MM.1S (cell line): Measurements from ENCODE around the gene NRG3.

Experiments used
- DNase-seq: peaks from one replicate; pipeline ENCODE4 v3.0.0-alpha.2; 2015
- H2AFZ ChIP-seq: fragments of 300-600 bp; sonication (generic); 2 replicates; pipeline ENCODE4 v1.6.0; 2016; ENCODE audit warnings: antibody characterized with exemption, low read length
- H3F3A ChIP-seq: fragments of 300-600 bp; sonication (generic); 2 replicates; pipeline ENCODE4 v1.6.1; 2016; ENCODE audit warnings: mild to moderate bottlenecking, antibody characterized with exemption, low read length, moderate library complexity, mixed read lengths; ENCODE audit not compliant: insufficient read depth
- H3K27ac ChIP-seq: fragments of 300-600 bp; sonication (generic); 2 replicates; pipeline ENCODE4 v1.5.1; 2016; ENCODE audit warnings: mild to moderate bottlenecking, low read length
- H3K27me3 ChIP-seq: fragments of 300-600 bp; sonication (generic); replicated peaks from 2 replicates; pipeline ENCODE4 v1.6.0; 2016; ENCODE audit warnings: low read length; ENCODE audit not compliant: insufficient read depth
- H3K36me3 ChIP-seq: fragments of 300-600 bp; sonication (generic); replicated peaks from 2 replicates; pipeline ENCODE4 v1.6.1; 2016; ENCODE audit warnings: mild to moderate bottlenecking, low read length, mixed read lengths; ENCODE audit not compliant: insufficient read depth
- H3K4me1 ChIP-seq: fragments of 300-600 bp; sonication (generic); 2 replicates; pipeline ENCODE4 v1.6.1; 2016; ENCODE audit warnings: low read length, mixed read lengths
- H3K4me2 ChIP-seq: fragments of 300-600 bp; sonication (generic); 2 replicates; pipeline ENCODE4 v1.6.0; 2016; ENCODE audit warnings: low read depth, low read length
- H3K4me3 ChIP-seq: fragments of 300-600 bp; sonication (generic); 2 replicates; pipeline ENCODE4 v1.5.1; 2016; ENCODE audit warnings: low read length, mixed read lengths
- H3K79me2 ChIP-seq: fragments of 300-600 bp; sonication (generic); 2 replicates; pipeline ENCODE4 v1.6.1; 2016; ENCODE audit warnings: mixed run types, low read length, mixed read lengths
- H3K9ac ChIP-seq: fragments of 300-600 bp; sonication (generic); 2 replicates; pipeline ENCODE4 v1.6.1; 2016; ENCODE audit warnings: low read length, mixed read lengths
- H3K9me2 ChIP-seq: fragments of 300-600 bp; sonication (generic); replicated peaks from 2 replicates; pipeline ENCODE4 v1.6.1; 2016; ENCODE audit warnings: mild to moderate bottlenecking, low read length, mixed read lengths; ENCODE audit not compliant: insufficient read depth
- H3K9me3 ChIP-seq: fragments of 300-600 bp; sonication (generic); replicated peaks from 2 replicates; pipeline ENCODE4 v1.6.1; 2016; ENCODE audit warnings: mild to moderate bottlenecking, low read length, mixed read lengths; ENCODE audit not compliant: insufficient read depth
- H4K20me1 ChIP-seq: fragments of 300-600 bp; sonication (generic); 2 replicates; pipeline ENCODE4 v1.6.1; 2016; ENCODE audit warnings: mild to moderate bottlenecking, low read length, moderate library complexity, mixed read lengths; ENCODE audit not compliant: insufficient read depth
- CTCF ChIP-seq: fragments of 300-600 bp; sonication (generic); IDR thresholded peaks from 2 replicates; pipeline ENCODE4 v1.5.1; 2016; ENCODE audit warnings: antibody characterized with exemption, low read length, mixed read lengths
- EZH2 ChIP-seq: fragments of 300-600 bp; sonication (generic); optimal IDR thresholded peaks from 2 replicates; pipeline ENCODE3; 2017; ENCODE audit warnings: low read depth, mild to moderate bottlenecking, antibody characterized with exemption, low read length, mixed read lengths
- EZH2phosphoT487 ChIP-seq: fragments of 300-600 bp; sonication (generic); IDR thresholded peaks from 2 replicates; pipeline ENCODE4 v1.6.1; 2018; ENCODE audit warnings: antibody characterized with exemption, low read length

The NRG3 gene

GRCh38 chr10:82254237-82254636 lies 379.2 kb downstream of the NRG3 start:
- no peaks in the 10 kb centered on the region for H3K79me2 ChIP-seq
- H4K20me1 ChIP-seq, result no peaks in the 10 kb centered on the region
- H3K36me3 ChIP-seq, result no peaks in the 10 kb centered on the region
- no peak for DNase-seq
- no peak overlapping the region for H2AFZ ChIP-seq
- no peak overlapping the region for H3K4me2 ChIP-seq
- no peaks in the 10 kb centered on the region for H3F3A ChIP-seq
- no peaks in the 10 kb centered on the region for H3K9me3 ChIP-seq
- no peak overlapping the region for H3K9ac ChIP-seq
- H3K4me3 ChIP-seq, result no peak overlapping the region
- TF ChIP-seq CTCF, result no peak
- no peak for TF ChIP-seq EZH2
- TF ChIP-seq EZH2phosphoT487, result no peak
- H3K4me1 ChIP-seq, result peaks cover 13% of the 10 kb centered on the region
- H3K9me2 ChIP-seq, result no peaks in the 10 kb centered on the region
- H3K27ac ChIP-seq, result no peak overlapping the region
- H3K27me3 ChIP-seq, result no peaks in the 10 kb centered on the region

DNA sequence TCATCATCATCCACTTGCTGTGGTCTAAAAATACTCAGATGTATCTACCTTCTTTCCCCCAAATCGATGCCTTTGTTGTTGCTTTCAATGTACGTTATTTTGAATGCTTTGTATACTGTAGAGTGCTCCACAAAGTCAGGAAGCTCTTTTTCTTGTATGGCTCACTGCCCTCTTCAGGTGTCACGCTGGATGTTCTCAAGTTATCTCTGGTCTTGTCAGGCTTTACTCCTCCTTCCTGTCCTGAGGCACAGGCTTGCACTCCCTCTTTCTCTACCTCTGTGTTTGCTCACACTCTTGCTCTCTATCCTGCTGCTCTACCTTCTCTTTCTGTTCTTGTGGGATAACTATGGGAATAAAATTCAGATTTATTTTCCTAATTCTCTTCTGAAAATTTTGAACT lies 381.3 kb downstream of the NRG3 start:
- Histone ChIP-seq H4K20me1 (no peaks in the 10 kb centered on the region), H3K4me3 (no peak overlapping the region), H3K9me2 (no peaks in the 10 kb centered on the region), H3K27me3 (no peaks in the 10 kb centered on the region), H3K9me3 (no peaks in the 10 kb centered on the region), H3K36me3 (no peaks in the 10 kb centered on the region), H3K4me1 (peaks cover 13% of the 10 kb centered on the region), H3F3A (no peaks in the 10 kb centered on the region), H3K27ac (no peak overlapping the region), H2AFZ (no peak overlapping the region), H3K9ac (no peak overlapping the region), H3K79me2 (no peaks in the 10 kb centered on the region), H3K4me2 (no peak overlapping the region)
- no peak for TF ChIP-seq EZH2
- TF ChIP-seq CTCF, result no peak
- no peak for TF ChIP-seq EZH2phosphoT487
- no peak for DNase-seq

DNA sequence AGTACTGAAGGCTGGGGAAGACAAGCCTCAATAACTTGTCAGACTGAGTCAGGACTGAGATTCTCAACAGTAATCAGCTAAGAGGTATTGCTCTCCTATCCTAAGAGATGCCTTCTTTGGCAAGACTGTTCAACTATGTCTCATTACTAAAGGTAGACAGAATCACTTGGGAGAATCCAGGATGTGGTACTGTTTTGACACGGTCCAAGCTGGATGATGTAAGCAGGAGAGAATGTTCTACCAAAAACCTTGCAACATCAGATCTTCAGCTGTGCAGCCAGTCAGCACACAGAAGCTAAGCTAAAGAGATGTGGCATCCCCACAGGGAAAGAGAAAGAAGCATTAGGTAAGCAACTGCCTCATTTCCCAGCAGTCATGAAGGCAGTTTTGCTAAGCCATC lies 391.4 kb downstream of the NRG3 start:
- DNase-seq, result no peak
- no peaks in the 10 kb centered on the region for H4K20me1 ChIP-seq
- no peaks in the 10 kb centered on the region for H3K79me2 ChIP-seq
- no peaks in the 10 kb centered on the region for H3K9me2 ChIP-seq
- no peaks in the 10 kb centered on the region for H3K36me3 ChIP-seq
- no peak overlapping the region for H3K4me2 ChIP-seq
- no peaks in the 10 kb centered on the region for H3K27me3 ChIP-seq
- H3K27ac ChIP-seq, result no peak overlapping the region
- H2AFZ ChIP-seq, result no peak overlapping the region
- peaks cover 33% of the 10 kb centered on the region for H3K4me1 ChIP-seq
- H3K9ac ChIP-seq, result no peak overlapping the region
- TF ChIP-seq CTCF (no peak), EZH2phosphoT487 (no peak), EZH2 (no peak)
- no peaks in the 10 kb centered on the region for H3K9me3 ChIP-seq
- peaks cover 21% of the 10 kb centered on the region for H3F3A ChIP-seq
- H3K4me3 ChIP-seq, result no peak overlapping the region
